GM15510 (cell line): ENCODE results near the gene DYRK1B.

Experiments used
- POLR2A ChIP-seq: IDR thresholded peaks from 3 replicates; pipeline ENCODE4 v1.6.1; 2011; ENCODE audit warnings: borderline replicate concordance; ENCODE audit not compliant: insufficient read length; ENCODE audit errors: extremely low read depth

Gene DYRK1B

GRCh38 chr19:39819786-39820185 is 14.2 kb downstream of the DYRK1B start:
- no peak for TF ChIP-seq POLR2A

GRCh38 chr19:39818626-39819097 is 15.3 kb downstream of the DYRK1B start:
- no peak for TF ChIP-seq POLR2A

- no peak for TF ChIP-seq POLR2A
These were observed 15.9 kb downstream of the DYRK1B start for GRCh38 chr19:39817888-39818561.

- no peak for TF ChIP-seq POLR2A
These were observed 17.5 kb downstream of the DYRK1B start for GRCh38 chr19:39816287-39817048.

- no peak for TF ChIP-seq POLR2A
These were observed 19.4 kb downstream of the DYRK1B start for GRCh38 chr19:39814595-39814994.

- no peak for TF ChIP-seq POLR2A
These were observed 20.5 kb downstream of the DYRK1B start for GRCh38 chr19:39813264-39813993.

GRCh38 chr19:39811064-39811463 is 22.9 kb downstream of the DYRK1B start:
- no peak for TF ChIP-seq POLR2A

GRCh38 chr19:39810424-39810823 is 23.5 kb downstream of the DYRK1B start:
- no peak for TF ChIP-seq POLR2A

GRCh38 chr19:39809368-39809767 is 24.6 kb downstream of the DYRK1B start:
- no peak for TF ChIP-seq POLR2A

GRCh38 chr19:39807846-39808364 is 26.1 kb downstream of the DYRK1B start:
- no peak for TF ChIP-seq POLR2A

GRCh38 chr19:39805104-39805503 is 28.9 kb downstream of the DYRK1B start:
- no peak for TF ChIP-seq POLR2A

- no peak for TF ChIP-seq POLR2A
These were observed 31.0 kb downstream of the DYRK1B start for GRCh38 chr19:39802958-39803357.

- TF ChIP-seq POLR2A, result no peak
These were observed 36.9 kb downstream of the DYRK1B start for GRCh38 chr19:39797083-39797482.

- TF ChIP-seq POLR2A, result no peak
These were observed 37.9 kb downstream of the DYRK1B start for GRCh38 chr19:39796000-39796498.

- TF ChIP-seq POLR2A, result no peak
These were observed 39.0 kb downstream of the DYRK1B start for GRCh38 chr19:39795001-39795400.

GRCh38 chr19:39792999-39793546 is 40.9 kb downstream of the DYRK1B start:
- TF ChIP-seq POLR2A, result no peak

GRCh38 chr19:39788244-39788643 is 45.7 kb downstream of the DYRK1B start:
- no peak for TF ChIP-seq POLR2A
